ENCODE results near the gene SUMF1.

Gene SUMF1

DNA sequence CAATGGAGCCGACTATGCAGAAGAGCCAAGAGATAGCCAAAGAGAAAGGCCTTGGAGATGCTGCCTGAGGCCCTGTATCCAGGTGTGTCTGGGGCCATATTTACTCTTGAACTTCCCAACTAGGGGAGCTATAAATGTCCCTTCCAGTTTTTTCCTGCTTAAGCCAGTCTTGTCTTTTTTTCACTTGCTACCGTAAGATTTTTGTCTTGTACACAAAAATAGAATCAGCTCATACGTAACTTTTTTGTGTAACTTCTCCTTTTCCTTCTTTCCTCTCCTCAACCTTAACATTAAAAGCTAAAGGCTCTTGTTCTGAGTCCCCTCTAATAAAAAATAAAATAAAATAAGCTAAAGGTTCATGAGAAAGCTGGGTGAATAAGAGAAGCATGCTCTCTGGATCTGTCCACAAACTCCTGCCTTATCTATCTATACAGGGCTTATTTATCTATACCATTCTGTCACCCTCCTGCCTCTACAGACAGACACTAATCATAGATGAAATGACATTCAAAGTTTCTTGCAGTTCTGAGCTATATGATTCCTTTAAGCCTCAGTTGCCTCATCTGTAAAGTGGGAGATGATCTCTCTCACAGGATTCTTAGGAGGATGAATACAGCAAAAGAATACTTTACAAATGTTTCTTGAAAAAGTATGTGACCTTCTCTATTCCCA is 4.6 kb downstream of the SUMF1 start:
- no peak for TF ChIP-seq TEAD4 (IDR thresholded peaks at IDR 0.05)

DNA sequence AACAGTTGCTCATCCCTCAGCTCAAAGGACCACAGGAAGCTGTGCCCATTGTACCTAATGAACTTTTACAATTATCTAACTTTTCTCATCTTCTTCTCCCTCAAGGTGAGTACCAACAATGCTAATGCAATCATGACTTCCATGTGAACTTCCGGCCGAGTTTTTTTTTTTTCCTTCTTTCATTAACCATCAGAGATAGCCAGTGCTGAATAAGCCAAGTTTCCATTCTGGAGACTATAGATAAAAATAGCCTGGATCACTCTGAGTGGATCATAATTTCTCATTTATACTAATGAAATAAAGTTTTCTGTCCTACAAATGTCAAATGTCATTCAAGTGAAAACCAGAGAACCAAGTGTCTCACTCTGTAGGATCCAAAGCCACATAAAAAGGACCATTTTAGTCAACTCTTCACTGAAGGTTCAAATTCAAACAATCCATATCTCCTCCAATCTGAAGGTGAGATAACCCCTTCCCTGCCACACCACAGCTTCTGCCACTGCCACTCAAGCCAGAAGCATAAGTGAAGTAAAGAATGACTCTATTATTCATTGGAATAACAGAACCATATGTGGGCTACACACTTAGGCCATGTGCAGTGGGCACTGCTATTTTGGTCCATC is 5.5 kb downstream of the SUMF1 start:
- TF ChIP-seq, protein P1, sequence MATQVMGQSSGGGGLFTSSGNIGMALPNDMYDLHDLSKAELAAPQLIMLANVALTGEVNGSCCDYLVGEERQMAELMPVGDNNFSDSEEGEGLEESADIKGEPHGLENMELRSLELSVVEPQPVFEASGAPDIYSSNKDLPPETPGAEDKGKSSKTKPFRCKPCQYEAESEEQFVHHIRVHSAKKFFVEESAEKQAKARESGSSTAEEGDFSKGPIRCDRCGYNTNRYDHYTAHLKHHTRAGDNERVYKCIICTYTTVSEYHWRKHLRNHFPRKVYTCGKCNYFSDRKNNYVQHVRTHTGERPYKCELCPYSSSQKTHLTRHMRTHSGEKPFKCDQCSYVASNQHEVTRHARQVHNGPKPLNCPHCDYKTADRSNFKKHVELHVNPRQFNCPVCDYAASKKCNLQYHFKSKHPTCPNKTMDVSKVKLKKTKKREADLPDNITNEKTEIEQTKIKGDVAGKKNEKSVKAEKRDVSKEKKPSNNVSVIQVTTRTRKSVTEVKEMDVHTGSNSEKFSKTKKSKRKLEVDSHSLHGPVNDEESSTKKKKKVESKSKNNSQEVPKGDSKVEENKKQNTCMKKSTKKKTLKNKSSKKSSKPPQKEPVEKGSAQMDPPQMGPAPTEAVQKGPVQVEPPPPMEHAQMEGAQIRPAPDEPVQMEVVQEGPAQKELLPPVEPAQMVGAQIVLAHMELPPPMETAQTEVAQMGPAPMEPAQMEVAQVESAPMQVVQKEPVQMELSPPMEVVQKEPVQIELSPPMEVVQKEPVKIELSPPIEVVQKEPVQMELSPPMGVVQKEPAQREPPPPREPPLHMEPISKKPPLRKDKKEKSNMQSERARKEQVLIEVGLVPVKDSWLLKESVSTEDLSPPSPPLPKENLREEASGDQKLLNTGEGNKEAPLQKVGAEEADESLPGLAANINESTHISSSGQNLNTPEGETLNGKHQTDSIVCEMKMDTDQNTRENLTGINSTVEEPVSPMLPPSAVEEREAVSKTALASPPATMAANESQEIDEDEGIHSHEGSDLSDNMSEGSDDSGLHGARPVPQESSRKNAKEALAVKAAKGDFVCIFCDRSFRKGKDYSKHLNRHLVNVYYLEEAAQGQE (IDR thresholded peaks at IDR 0.05; ENCODE audit: low read depth) = no peak
- no peak for TF ChIP-seq NFIC (IDR thresholded peaks at IDR 0.05)
- TF ChIP-seq TEAD4 (IDR thresholded peaks at IDR 0.05) = no peak
- TF ChIP-seq CEBPB (IDR thresholded peaks at IDR 0.05) = no peak
- no peak for TF ChIP-seq FOXM1 (IDR thresholded peaks at IDR 0.05; ENCODE audit: borderline replicate concordance, low read depth)
- TF ChIP-seq TAF1 (IDR thresholded peaks at IDR 0.05; ENCODE audit: low read depth) = no peak
- TF ChIP-seq ZBTB7A (IDR thresholded peaks at IDR 0.05; ENCODE audit: low read depth) = no peak
- TF ChIP-seq EP300 (IDR thresholded peaks at IDR 0.05; ENCODE audit: borderline replicate concordance) = no peak
- TF ChIP-seq EGR1 (IDR thresholded peaks at IDR 0.05) = no peak
- TF ChIP-seq, protein P2, sequence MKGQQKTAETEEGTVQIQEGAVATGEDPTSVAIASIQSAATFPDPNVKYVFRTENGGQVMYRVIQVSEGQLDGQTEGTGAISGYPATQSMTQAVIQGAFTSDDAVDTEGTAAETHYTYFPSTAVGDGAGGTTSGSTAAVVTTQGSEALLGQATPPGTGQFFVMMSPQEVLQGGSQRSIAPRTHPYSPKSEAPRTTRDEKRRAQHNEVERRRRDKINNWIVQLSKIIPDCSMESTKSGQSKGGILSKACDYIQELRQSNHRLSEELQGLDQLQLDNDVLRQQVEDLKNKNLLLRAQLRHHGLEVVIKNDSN (IDR thresholded peaks at IDR 0.05) = no peak
- TF ChIP-seq RAD21 (IDR thresholded peaks at IDR 0.05; ENCODE audit: low read depth) = no peak
- no peak for TF ChIP-seq CREB1 (IDR thresholded peaks at IDR 0.05; ENCODE audit: low read depth)
- no peak for TF ChIP-seq TCF12 (IDR thresholded peaks at IDR 0.05; ENCODE audit: low read depth)
- no peak for TF ChIP-seq YY1 (IDR thresholded peaks at IDR 0.05; ENCODE audit: low read depth)
- TF ChIP-seq, protein P3, sequence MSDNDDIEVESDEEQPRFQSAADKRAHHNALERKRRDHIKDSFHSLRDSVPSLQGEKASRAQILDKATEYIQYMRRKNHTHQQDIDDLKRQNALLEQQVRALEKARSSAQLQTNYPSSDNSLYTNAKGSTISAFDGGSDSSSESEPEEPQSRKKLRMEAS (IDR thresholded peaks at IDR 0.05) = no peak

DNA sequence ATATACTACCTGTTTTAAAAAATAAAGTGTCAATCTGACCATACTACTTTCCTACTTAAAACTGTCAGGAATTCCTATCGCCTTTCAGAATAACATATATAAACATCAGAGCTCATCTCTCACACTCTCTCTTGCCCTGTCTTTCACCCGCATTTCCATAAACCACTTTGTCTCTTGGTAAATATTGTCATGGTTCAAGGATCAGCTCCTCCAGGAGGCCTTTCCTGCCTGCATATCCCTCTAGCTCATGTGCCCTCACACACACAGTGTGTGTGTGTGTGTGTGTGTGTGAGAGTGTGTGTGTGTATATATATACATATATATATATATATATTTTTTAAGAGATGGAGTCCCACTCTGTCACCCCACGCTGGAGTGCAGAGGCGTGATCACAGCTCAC is 6.7 kb downstream of the SUMF1 start:
- TF ChIP-seq EGR1 (IDR thresholded peaks at IDR 0.05) (no peak), TEAD4 (IDR thresholded peaks at IDR 0.05) (no peak), NFIC (IDR thresholded peaks at IDR 0.05) (no peak), TAF1 (IDR thresholded peaks at IDR 0.05; ENCODE audit: low read depth) (no peak), CEBPB (IDR thresholded peaks at IDR 0.05) (no peak), TCF12 (IDR thresholded peaks at IDR 0.05; ENCODE audit: low read depth) (no peak), YY1 (IDR thresholded peaks at IDR 0.05; ENCODE audit: low read depth) (no peak), ZBTB7A (IDR thresholded peaks at IDR 0.05; ENCODE audit: low read depth) (no peak), RAD21 (IDR thresholded peaks at IDR 0.05; ENCODE audit: low read depth) (no peak), FOXM1 (IDR thresholded peaks at IDR 0.05; ENCODE audit: borderline replicate concordance, low read depth) (no peak), CREB1 (IDR thresholded peaks at IDR 0.05; ENCODE audit: low read depth) (no peak)
- TF ChIP-seq, protein P3 (IDR thresholded peaks at IDR 0.05) = no peak
- TF ChIP-seq, protein P1 (IDR thresholded peaks at IDR 0.05; ENCODE audit: low read depth) = no peak
- TF ChIP-seq, protein P2 (IDR thresholded peaks at IDR 0.05) = no peak

DNA sequence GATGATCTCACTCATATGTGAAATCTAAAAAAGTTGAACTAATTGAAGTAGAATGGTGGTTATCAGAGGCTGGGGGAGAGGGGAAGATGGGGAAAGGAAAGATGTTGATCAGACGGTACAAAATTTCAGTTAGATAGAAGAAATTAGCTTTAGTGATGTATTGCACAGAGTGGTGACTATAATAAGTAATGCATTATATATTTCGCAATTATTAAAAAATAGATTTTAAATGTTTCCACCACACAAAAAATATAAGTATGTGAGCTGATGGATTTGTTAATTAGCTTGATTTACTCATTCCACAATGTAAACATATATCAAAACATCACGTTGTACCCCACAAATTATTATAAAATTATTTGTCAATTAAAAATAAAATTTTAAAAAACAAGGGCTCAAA is 8.1 kb downstream of the SUMF1 start:
- TF ChIP-seq RAD21 (IDR thresholded peaks at IDR 0.05; ENCODE audit: low read depth) (no peak), TAF1 (IDR thresholded peaks at IDR 0.05; ENCODE audit: low read depth) (no peak), EGR1 (IDR thresholded peaks at IDR 0.05) (no peak), CEBPB (IDR thresholded peaks at IDR 0.05) (no peak), EP300 (IDR thresholded peaks at IDR 0.05; ENCODE audit: borderline replicate concordance) (no peak), FOXM1 (IDR thresholded peaks at IDR 0.05; ENCODE audit: borderline replicate concordance, low read depth) (no peak), NFIC (IDR thresholded peaks at IDR 0.05) (no peak), TEAD4 (IDR thresholded peaks at IDR 0.05) (no peak), CREB1 (IDR thresholded peaks at IDR 0.05; ENCODE audit: low read depth) (no peak), YY1 (IDR thresholded peaks at IDR 0.05; ENCODE audit: low read depth) (no peak), ZBTB7A (IDR thresholded peaks at IDR 0.05; ENCODE audit: low read depth) (no peak), TCF12 (IDR thresholded peaks at IDR 0.05; ENCODE audit: low read depth) (no peak)
- TF ChIP-seq, protein P2 (IDR thresholded peaks at IDR 0.05) = no peak
- TF ChIP-seq, protein P3 (IDR thresholded peaks at IDR 0.05) = no peak
- TF ChIP-seq, protein P1 (IDR thresholded peaks at IDR 0.05; ENCODE audit: low read depth) = no peak

Data from Ishikawa (cell line).